ENCODE results near the gene PLA2G4D.
A peak's percentile ranks its signal among the peaks of the same experiment; 100 is the strongest.

Gene PLA2G4D

GRCh38 chr15:42133886-42134502 lies 39.6 kb upstream of the PLA2G4D start:
- H3K4me2 ChIP-seq (ENCODE audit: low read length): no peak overlapping the region
- H3K9ac ChIP-seq (ENCODE audit: low read length): no peak overlapping the region
- TF ChIP-seq EZH2 (IDR thresholded peaks at IDR 0.05; ENCODE audit: borderline replicate concordance, low read length) (no peak), CTCF (IDR thresholded peaks at IDR 0.05; ENCODE audit: low read length) (peak; percentile 92)
- no peaks in the 10 kb centered on the region for H3K36me3 ChIP-seq (ENCODE audit: insufficient read depth, low read length)
- H4K20me1 ChIP-seq (ENCODE audit: insufficient read depth, low read length): no peaks in the 10 kb centered on the region
- H3K9me2 ChIP-seq (ENCODE audit: low read depth, low read length): no peaks in the 10 kb centered on the region
- no peaks in the 10 kb centered on the region for H3K79me2 ChIP-seq (ENCODE audit: insufficient read depth, low read length)
- H3K27me3 ChIP-seq (ENCODE audit: insufficient read depth, low read length): no peaks in the 10 kb centered on the region; the same call in 1 of the 2 replicates
- no peaks in the 10 kb centered on the region for H3K9me3 ChIP-seq (ENCODE audit: low read length)
- H2AFZ ChIP-seq (ENCODE audit: low read length): no peak overlapping the region
- no peak overlapping the region for H3K4me3 ChIP-seq (ENCODE audit: low read depth, low read length, poor library complexity, severe bottlenecking)
- no peaks in the 10 kb centered on the region for H3K4me1 ChIP-seq (ENCODE audit: insufficient read depth, low read length, severe bottlenecking)
- H3K27ac ChIP-seq (ENCODE audit: low read depth, low read length, poor library complexity, severe bottlenecking): no peak overlapping the region
- H3F3A ChIP-seq (ENCODE audit: insufficient read depth, low read length): no peaks in the 10 kb centered on the region

GRCh38 chr15:42133356-42133755 lies 39.0 kb upstream of the PLA2G4D start:
- H2AFZ ChIP-seq (ENCODE audit: low read length): no peak overlapping the region
- no peak overlapping the region for H3K4me2 ChIP-seq (ENCODE audit: low read length)
- H3K9me3 ChIP-seq (ENCODE audit: low read length): no peaks in the 10 kb centered on the region
- no peaks in the 10 kb centered on the region for H3K79me2 ChIP-seq (ENCODE audit: insufficient read depth, low read length)
- H3K27ac ChIP-seq (ENCODE audit: low read depth, low read length, poor library complexity, severe bottlenecking): no peak overlapping the region
- H3K9me2 ChIP-seq (ENCODE audit: low read depth, low read length): no peaks in the 10 kb centered on the region
- H3K4me3 ChIP-seq (ENCODE audit: low read depth, low read length, poor library complexity, severe bottlenecking): no peak overlapping the region
- no peaks in the 10 kb centered on the region for H3K27me3 ChIP-seq (ENCODE audit: insufficient read depth, low read length)
- no peaks in the 10 kb centered on the region for H3K4me1 ChIP-seq (ENCODE audit: insufficient read depth, low read length, severe bottlenecking)
- H3K36me3 ChIP-seq (ENCODE audit: insufficient read depth, low read length): no peaks in the 10 kb centered on the region
- H3F3A ChIP-seq (ENCODE audit: insufficient read depth, low read length): no peaks in the 10 kb centered on the region
- TF ChIP-seq EZH2 (IDR thresholded peaks at IDR 0.05; ENCODE audit: borderline replicate concordance, low read length) (no peak), CTCF (IDR thresholded peaks at IDR 0.05; ENCODE audit: low read length) (no peak)
- H3K9ac ChIP-seq (ENCODE audit: low read length): no peak overlapping the region
- H4K20me1 ChIP-seq (ENCODE audit: insufficient read depth, low read length): no peaks in the 10 kb centered on the region

GRCh38 chr15:42131826-42132806 lies 37.8 kb upstream of the PLA2G4D start:
- no peaks in the 10 kb centered on the region for H3K79me2 ChIP-seq (ENCODE audit: insufficient read depth, low read length)
- H3K9ac ChIP-seq (ENCODE audit: low read length): no peak overlapping the region
- no peaks in the 10 kb centered on the region for H3K36me3 ChIP-seq (ENCODE audit: insufficient read depth, low read length)
- H3K4me2 ChIP-seq (ENCODE audit: low read length): no peak overlapping the region
- H4K20me1 ChIP-seq (ENCODE audit: insufficient read depth, low read length): no peaks in the 10 kb centered on the region
- no peaks in the 10 kb centered on the region for H3K9me2 ChIP-seq (ENCODE audit: low read depth, low read length)
- H3K4me3 ChIP-seq (ENCODE audit: low read depth, low read length, poor library complexity, severe bottlenecking): no peak overlapping the region
- no peaks in the 10 kb centered on the region for H3K4me1 ChIP-seq (ENCODE audit: insufficient read depth, low read length, severe bottlenecking)
- H3F3A ChIP-seq (ENCODE audit: insufficient read depth, low read length): no peaks in the 10 kb centered on the region
- H3K9me3 ChIP-seq (ENCODE audit: low read length): no peaks in the 10 kb centered on the region
- TF ChIP-seq CTCF (IDR thresholded peaks at IDR 0.05; ENCODE audit: low read length): no peak
- TF ChIP-seq EZH2 (IDR thresholded peaks at IDR 0.05; ENCODE audit: borderline replicate concordance, low read length): no peak
- H3K27ac ChIP-seq (ENCODE audit: low read depth, low read length, poor library complexity, severe bottlenecking): no peak overlapping the region
- H2AFZ ChIP-seq (ENCODE audit: low read length): no peak overlapping the region
- H3K27me3 ChIP-seq (ENCODE audit: insufficient read depth, low read length): no peaks in the 10 kb centered on the region
